K562 (cell line): ENCODE results near the gene CDH16. TPM values are rescaled to one million over a fixed set of nuclear protein-coding genes. Genes with fewer than 3 reads are reported as not detected.

Experiments used
- FOSL1 ChIP-seq: fragments of 200-800 bp; sonication (Bioruptor generic); conservative IDR thresholded peaks from 2 replicates; pipeline ENCODE4 v1.6.1; 2016; ENCODE audit warnings: missing genetic modification characterization, missing compliant biosample characterization
- HMG20A ChIP-seq: fragments of 450-650 bp; formaldehyde crosslinking; conservative IDR thresholded peaks from 2 replicates; pipeline ENCODE4 v1.4.0; 2020; ENCODE audit warnings: mild to moderate bottlenecking, mixed read lengths
- MGA ChIP-seq: fragments of 450-650 bp; IDR thresholded peaks from 2 replicates; pipeline ENCODE4 v1.6.1; 2016; ENCODE audit warnings: mild to moderate bottlenecking, moderate library complexity
- TAF9B ChIP-seq: fragments of 450-650 bp; IDR thresholded peaks from 2 replicates; pipeline ENCODE4 v1.6.1; 2018; ENCODE audit warnings: mild to moderate bottlenecking; ENCODE audit not compliant: partially characterized antibody
- ZBTB49 ChIP-seq: sonication (generic); formaldehyde crosslinking; IDR thresholded peaks from 2 replicates; pipeline ENCODE4 v1.8.0; 2022; ENCODE audit warnings: missing genetic modification reagents, mild to moderate bottlenecking, borderline replicate concordance
- ZKSCAN8 ChIP-seq: fragments of 200-800 bp; sonication (Bioruptor generic); IDR thresholded peaks from 2 replicates; pipeline ENCODE4 v1.6.1; 2016; ENCODE audit warnings: missing genetic modification characterization, missing compliant biosample characterization
- ZNF140 ChIP-seq: fragments of 250-450 bp; sonication (Bioruptor Pico); IDR thresholded peaks from 2 replicates; pipeline ENCODE4 v1.8.0; 2021; ENCODE audit warnings: moderate library complexity, mild to moderate bottlenecking, inconsistent platforms
- ZNF253 ChIP-seq: fragments of 250-450 bp; sonication (Bioruptor Pico); conservative IDR thresholded peaks from 2 replicates; pipeline ENCODE4 v1.6.1; 2021; ENCODE audit warnings: mild to moderate bottlenecking
- ZNF277 ChIP-seq: fragments of 250-450 bp; sonication (Bioruptor Pico); IDR thresholded peaks from 2 replicates; pipeline ENCODE4 v1.8.0; 2022; ENCODE audit warnings: inconsistent platforms, mild to moderate bottlenecking, moderate library complexity, borderline replicate concordance
- ZNF830 ChIP-seq: fragments of 250-450 bp; sonication (Bioruptor Pico); IDR thresholded peaks from 2 replicates; pipeline ENCODE4 v1.5.0; 2021; ENCODE audit warnings: mild to moderate bottlenecking
- ZSCAN29 ChIP-seq: fragments of 450-650 bp; IDR thresholded peaks from 2 replicates; pipeline ENCODE4 v1.6.1; 2017
- polyA plus RNA-seq, 8 experiments: library from polyadenylated mRNA; depleted of rRNA in 4 of 8; stranded (reverse) in 5 of 8; unstranded in 3 of 8; fragments of >200 nt; fragmentation: Nextera tagmentation in 2 of 8; fragmentation: Illumina TruSeq in 1 of 8; extraction: Ambion mirVana in 2 of 8; extraction: Trizol in 1 of 8; gene quantifications; 2 replicates each; pipeline versions ENCODE4 v1.2.1 to v1.2.3, GENCODE V29; 2011 to 2014; ENCODE audit warnings: inconsistent platforms in 1 of 8, missing spikeins in 1 of 8
- total RNA-seq, 7 experiments: library from RNA; depleted of rRNA in 6 of 7; stranded (reverse); fragments of >200 nt in 6 of 7; fragmentation: Illumina TruSeq in 2 of 7; extraction: Trizol in 2 of 7; gene quantifications; 2 replicates each; pipeline versions ENCODE4 v1.2.1 to v1.2.3, GENCODE V29; 2011 to 2021; ENCODE audit warnings: low replicate concordance in 1 of 7

CDH16 gene
- total and polyA plus RNA-seq, 9 of the 15 experiments (the other 6 are each of a cell fraction or from before 2014, with no cell fraction given): not detected

- TF ChIP-seq FOSL1 (tag) (peak; percentile 85), HMG20A (CRISPR knock-in tag) (no peak), TAF9B (no peak), ZKSCAN8 (no peak), ZNF140 (CRISPR knock-in tag) (no peak), ZNF277 (CRISPR knock-in tag) (no peak), ZNF830 (no peak), ZNF253 (CRISPR knock-in tag) (no peak), ZBTB49 (CRISPR knock-in tag) (no peak), MGA (peak; percentile 96), ZSCAN29 (no peak)
Measured at GRCh38 chr16:66872943-66873684, 45.6 kb downstream of the CDH16 start (continued).
